Lung (tissue), 12 donors: ENCODE data around the gene MED8. TPM values are rescaled to one million over a fixed set of nuclear protein-coding genes. Genes with fewer than 3 reads are reported as not detected.

ENCODE experiments used
- ATAC-seq: fragments of 200-7000 bp; cut with Tn5 transposase; one replicate; pipeline ENCODE4 v1.9.1; 2020; ENCODE audit warnings: moderate number of reproducible peaks; ENCODE audit not compliant: insufficient read depth, low FRiP score
- DNase-seq, 3 donors: peaks; one replicate each; pipeline ENCODE4 v3.0.0-alpha.2; 2013 to 2017
- H3K27ac ChIP-seq, 2 donors: one replicate each; pipeline ENCODE4 v1.5.1; 2013; ENCODE audit warnings: mild to moderate bottlenecking in 2 of 2, moderate library complexity in 2 of 2, control low read depth in 1 of 2, inconsistent platforms in 1 of 2, low read depth in 1 of 2, low read length in 1 of 2
- H3K27me3 ChIP-seq, 3 donors: one replicate each; pipeline ENCODE4 v1.5.1; 2013; ENCODE audit warnings: low read length in 2 of 3; ENCODE audit not compliant: control insufficient read depth in 3 of 3, insufficient read depth in 3 of 3
- H3K36me3 ChIP-seq, 4 donors: one replicate each; pipeline ENCODE4 v1.5.1; 2013; ENCODE audit warnings: low read length in 4 of 4, mild to moderate bottlenecking in 1 of 4, moderate library complexity in 1 of 4; ENCODE audit not compliant: control insufficient read depth in 4 of 4, insufficient read depth in 4 of 4
- H3K4me1 ChIP-seq, 5 donors: one replicate each; pipeline ENCODE4 v1.5.1; 2013; ENCODE audit warnings: low read length in 5 of 5, mild to moderate bottlenecking in 2 of 5, moderate library complexity in 1 of 5; ENCODE audit not compliant: control insufficient read depth in 5 of 5, insufficient read depth in 5 of 5
- H3K4me3 ChIP-seq: one replicate; pipeline ENCODE4 v1.5.1; 2013; ENCODE audit warnings: mild to moderate bottlenecking, control low read depth, moderate library complexity
- H3K9ac ChIP-seq, 2 donors: one replicate each; pipeline ENCODE4 v1.5.1; 2013; ENCODE audit warnings: low read length in 2 of 2, control low read depth in 1 of 2; ENCODE audit not compliant: insufficient read depth in 1 of 2
- H3K9me3 ChIP-seq, 4 donors: one replicate each; pipeline ENCODE4 v1.5.1; 2013; ENCODE audit warnings: low read length in 3 of 4, mild to moderate bottlenecking in 1 of 4, moderate library complexity in 1 of 4; ENCODE audit not compliant: control insufficient read depth in 4 of 4, insufficient read depth in 3 of 4
- CTCF ChIP-seq: IDR thresholded peaks from 2 replicates; pipeline ENCODE4 v1.5.1; 2012; ENCODE audit warnings: mild to moderate bottlenecking; ENCODE audit errors: control extremely low read depth, extremely low read depth
- WGBS, 2 donors: extraction: QIAGEN DNeasy Blood & Tissue Kit; methylation state at CpG; one replicate each; pipeline ENCODE4 v1.1.7; 2013; 5-methylcytosine and 5-hydroxymethylcytosine counted together
- polyA plus RNA-seq, 2 donors: library from polyadenylated mRNA; stranded (reverse); fragments of 200-250 nt; gene quantifications; one replicate each; pipeline ENCODE4 v1.2.1, GENCODE V29; 2013
- total RNA-seq, 2 donors: library from RNA; depleted of rRNA in 1 of 2; stranded (reverse); fragments of >200 nt in 1 of 2; gene quantifications; one replicate each; pipeline ENCODE4 v1.2.1, GENCODE V29; 2014 to 2021
- donor health status: control.
- donor health status: control.
- donor health status: Bipolar disorder and iron deficiency.
- donor health status: healthy.
- donor health status: DM: yes; HTN: yes; CAD: no.

Gene MED8
- total and polyA plus RNA-seq, 4 donors: 35.5 to 45.1 (median 40.1) TPM

GRCh38 chr1:43349594-43350306 is 39.9 kb downstream of the MED8 start:
- ATAC-seq: no peak
- no peaks in the 10 kb centered on the region for H3K9me3 ChIP-seq
- H3K27ac ChIP-seq: peak overlapping the region; percentile 93 to 96
- WGBS, 2 donors: 59 to 71% methylated on average over 11 of the region's 11 CpGs
- no peak overlapping the region for H3K4me3 ChIP-seq
- no peak for TF ChIP-seq CTCF
- H3K4me1 ChIP-seq: peaks cover 0 to 12% (median 4%) of the 10 kb centered on the region in 5 donors
- H3K27me3 ChIP-seq: peaks cover 0 to 5% (median 0%) of the 10 kb centered on the region in 3 donors
- peak in 2 of 3 donors; percentile 24 to 56 for DNase-seq
- peak overlapping the region; percentile 42 to 44 for H3K9ac ChIP-seq
- H3K36me3 ChIP-seq: no peaks in the 10 kb centered on the region

- TF ChIP-seq CTCF: no peak
- Histone ChIP-seq H3K36me3 (no peaks in the 10 kb centered on the region), H3K27ac (peak overlapping the region; percentile 93 to 96), H3K9ac (peak overlapping the region; percentile 42 to 44), H3K4me3 (peak overlapping the region; percentile 36), H3K9me3 (no peaks in the 10 kb centered on the region), H3K27me3 (peaks cover 0 to 5% (median 0%) of the 10 kb centered on the region in 3 donors), H3K4me1 (peaks cover 0 to 15% (median 4%) of the 10 kb centered on the region in 5 donors)
- WGBS, 2 donors: 30 to 59% methylated on average over 71 to 72 of the region's 72 CpGs
- DNase-seq (peak; percentile 68 to 85 (median 83)), ATAC-seq (peak; percentile 93)
Measured at GRCh38 chr1:43348809-43349593, 40.6 kb downstream of the MED8 start.

GRCh38 chr1:43348343-43348808 is 41.2 kb downstream of the MED8 start:
- peaks cover 0 to 15% (median 4%) of the 10 kb centered on the region in 5 donors for H3K4me1 ChIP-seq

More at GRCh38 chr1:43348343-43348808, 41.2 kb downstream of the MED8 start:
- peak overlapping the region; percentile 15 for H3K4me3 ChIP-seq
- no peak for TF ChIP-seq CTCF
- no peaks in the 10 kb centered on the region for H3K36me3 ChIP-seq
- H3K9ac ChIP-seq: peak overlapping the region in 1 of 2 donors; percentile 14
- no peaks in the 10 kb centered on the region for H3K9me3 ChIP-seq
- 43 to 61% methylated on average over 22 of the region's 22 CpGs for whole genome bisulfite sequencing, 2 donors
- peak; percentile 10 for ATAC-seq
- peak in 2 of 3 donors; percentile 48 to 50 for DNase-seq
- peaks cover 0 to 5% (median 0%) of the 10 kb centered on the region in 3 donors for H3K27me3 ChIP-seq
- H3K27ac ChIP-seq: peak overlapping the region; percentile 69 to 93
